Measurements from ENCODE around the gene BAIAP3. TPM values are rescaled to one million over a fixed set of nuclear protein-coding genes. Genes with fewer than 3 reads are reported as not detected.

BAIAP3 gene
- total RNA-seq, 1 donor from 2014 or later: 6.5 TPM

DNA sequence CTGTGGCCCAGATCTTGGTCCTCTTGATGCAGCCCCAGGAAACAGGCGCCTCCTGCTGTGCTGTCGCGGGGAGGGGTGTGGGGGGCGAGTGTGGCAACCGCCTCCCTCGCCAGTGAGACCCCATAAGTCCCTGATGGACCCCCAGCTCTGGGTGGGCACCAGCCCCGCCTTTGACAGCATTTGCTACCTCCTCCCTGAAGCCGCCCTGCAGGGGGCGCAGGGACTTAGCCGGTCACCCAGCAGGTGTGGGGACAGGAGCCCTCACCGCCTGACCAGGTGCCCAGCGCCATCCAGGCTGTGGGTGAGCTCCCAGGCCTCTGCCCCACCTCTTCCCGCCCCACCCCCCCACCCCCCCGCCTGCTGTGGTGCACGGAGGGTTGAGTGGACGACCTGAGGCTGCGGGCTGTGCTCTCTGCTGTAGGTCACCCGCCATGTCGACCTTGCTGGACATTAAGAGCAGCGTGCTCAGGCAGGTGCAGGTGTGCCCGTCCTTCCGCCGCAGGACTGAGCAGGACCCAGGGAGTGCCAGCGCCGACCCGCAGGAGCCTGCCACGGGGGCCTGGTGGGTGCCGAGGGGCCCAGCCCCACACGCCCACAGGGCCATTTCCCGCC is 4.8 kb downstream of the BAIAP3 start:
- no peak overlapping the region for H3K27ac Mint-ChIP-seq (ENCODE audit: unreplicated experiment)
- peaks cover 4% of the 10 kb centered on the region for H3K27me3 Mint-ChIP-seq (ENCODE audit: unreplicated experiment)
- no peaks in the 10 kb centered on the region for H3K36me3 Mint-ChIP-seq (ENCODE audit: low read depth, unreplicated experiment)
- peaks cover 3% of the 10 kb centered on the region for H3K4me1 Mint-ChIP-seq (ENCODE audit: unreplicated experiment)
- TF ChIP-seq, protein P1, sequence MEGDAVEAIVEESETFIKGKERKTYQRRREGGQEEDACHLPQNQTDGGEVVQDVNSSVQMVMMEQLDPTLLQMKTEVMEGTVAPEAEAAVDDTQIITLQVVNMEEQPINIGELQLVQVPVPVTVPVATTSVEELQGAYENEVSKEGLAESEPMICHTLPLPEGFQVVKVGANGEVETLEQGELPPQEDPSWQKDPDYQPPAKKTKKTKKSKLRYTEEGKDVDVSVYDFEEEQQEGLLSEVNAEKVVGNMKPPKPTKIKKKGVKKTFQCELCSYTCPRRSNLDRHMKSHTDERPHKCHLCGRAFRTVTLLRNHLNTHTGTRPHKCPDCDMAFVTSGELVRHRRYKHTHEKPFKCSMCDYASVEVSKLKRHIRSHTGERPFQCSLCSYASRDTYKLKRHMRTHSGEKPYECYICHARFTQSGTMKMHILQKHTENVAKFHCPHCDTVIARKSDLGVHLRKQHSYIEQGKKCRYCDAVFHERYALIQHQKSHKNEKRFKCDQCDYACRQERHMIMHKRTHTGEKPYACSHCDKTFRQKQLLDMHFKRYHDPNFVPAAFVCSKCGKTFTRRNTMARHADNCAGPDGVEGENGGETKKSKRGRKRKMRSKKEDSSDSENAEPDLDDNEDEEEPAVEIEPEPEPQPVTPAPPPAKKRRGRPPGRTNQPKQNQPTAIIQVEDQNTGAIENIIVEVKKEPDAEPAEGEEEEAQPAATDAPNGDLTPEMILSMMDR (IDR thresholded peaks at IDR 0.05; ENCODE audit: unreplicated experiment): no peak
- H3K4me3 Mint-ChIP-seq (ENCODE audit: unreplicated experiment): no peak overlapping the region
- peak; percentile 64 for DNase-seq (ENCODE audit: low spot score)
- no peaks in the 10 kb centered on the region for H3K9me3 Mint-ChIP-seq (ENCODE audit: unreplicated experiment)

DNA sequence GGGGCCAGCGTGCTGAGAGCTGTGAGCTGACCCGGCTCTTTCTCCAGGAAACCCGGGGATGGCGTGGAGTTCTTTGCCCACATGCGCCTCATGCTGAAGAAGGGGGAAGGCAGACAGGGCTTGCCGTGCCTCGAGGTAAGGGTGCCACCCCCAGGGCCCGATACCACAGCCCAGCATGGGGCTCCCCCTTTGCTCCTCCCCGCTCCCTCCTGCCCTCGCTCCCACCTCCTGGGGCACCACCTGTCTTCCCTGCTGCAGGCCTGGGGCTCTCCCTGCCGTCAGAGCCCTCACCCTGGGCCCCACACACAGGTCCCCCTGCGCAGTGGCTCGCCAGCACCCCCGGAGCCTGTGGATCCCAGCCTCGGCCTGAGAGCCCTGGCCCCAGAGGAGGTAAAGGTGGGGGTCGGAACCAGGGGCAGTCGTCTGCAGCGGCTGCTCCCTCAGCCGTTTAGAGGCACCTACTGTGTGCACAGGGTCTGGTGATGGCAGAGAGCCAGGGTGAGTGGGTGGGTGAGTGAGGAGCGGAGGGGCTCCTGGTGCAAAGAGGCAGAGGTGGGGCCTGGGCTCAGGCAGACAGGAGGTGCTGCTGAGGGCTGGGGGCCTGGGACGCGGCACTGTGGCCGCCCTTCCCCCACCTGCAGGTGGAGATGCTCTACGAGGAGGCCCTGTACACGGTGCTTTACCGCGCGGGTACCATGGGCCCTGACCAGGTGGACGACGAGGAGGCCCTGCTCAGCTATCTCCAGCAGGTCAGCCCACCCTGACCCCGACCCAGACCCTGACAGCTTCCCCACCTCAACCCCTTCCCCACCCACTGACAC is 5.6 kb downstream of the BAIAP3 start:
- Mint-ChIP-seq H3K27me3 (ENCODE audit: unreplicated experiment) (peaks cover 6% of the 10 kb centered on the region), H3K9me3 (ENCODE audit: unreplicated experiment) (no peaks in the 10 kb centered on the region), H3K4me1 (ENCODE audit: unreplicated experiment) (peaks cover 6% of the 10 kb centered on the region), H3K4me3 (ENCODE audit: unreplicated experiment) (no peak overlapping the region), H3K36me3 (ENCODE audit: low read depth, unreplicated experiment) (no peaks in the 10 kb centered on the region), H3K27ac (ENCODE audit: unreplicated experiment) (no peak overlapping the region)
- no peak for DNase-seq (ENCODE audit: low spot score)
- TF ChIP-seq, protein P1 (IDR thresholded peaks at IDR 0.05; ENCODE audit: unreplicated experiment): no peak

DNA sequence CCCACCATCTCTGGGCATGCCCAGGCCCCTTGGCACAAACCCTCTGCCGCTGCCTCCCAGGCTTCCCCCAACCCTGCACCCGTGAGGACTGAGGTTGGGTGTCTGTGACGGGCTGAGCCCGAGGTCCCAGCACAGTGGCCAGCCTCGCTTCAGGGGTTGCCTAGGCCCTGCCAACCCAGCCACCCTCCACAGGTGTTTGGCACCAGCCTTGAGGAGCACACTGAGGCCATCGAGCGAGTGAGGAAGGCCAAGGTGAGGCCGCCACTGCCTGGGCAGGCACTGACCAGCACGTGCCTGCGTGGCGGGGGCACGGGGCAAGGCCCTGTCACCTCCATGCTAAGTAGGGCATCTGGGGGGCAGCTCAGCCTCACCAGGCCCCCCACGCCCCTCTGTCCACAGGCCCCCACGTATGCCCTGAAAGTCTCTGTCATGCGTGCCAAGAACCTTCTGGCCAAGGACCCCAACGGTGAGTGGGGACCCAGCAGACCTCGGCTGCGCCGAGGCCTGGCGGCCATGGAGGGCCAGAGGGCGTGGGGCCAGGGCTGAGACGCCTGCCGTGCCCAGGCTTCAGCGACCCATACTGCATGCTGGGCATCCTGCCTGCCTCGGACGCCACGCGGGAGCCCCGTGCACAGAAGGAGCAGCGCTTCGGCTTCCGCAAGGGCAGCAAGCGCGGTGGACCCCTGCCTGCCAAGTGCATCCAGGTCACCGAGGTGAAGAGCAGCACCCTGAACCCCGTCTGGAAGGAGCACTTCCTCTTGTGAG is 7.5 kb downstream of the BAIAP3 start:
- no peak overlapping the region for H3K27ac Mint-ChIP-seq (ENCODE audit: unreplicated experiment)
- H3K27me3 Mint-ChIP-seq (ENCODE audit: unreplicated experiment): peaks cover 8% of the 10 kb centered on the region
- H3K36me3 Mint-ChIP-seq (ENCODE audit: low read depth, unreplicated experiment): no peaks in the 10 kb centered on the region
- DNase-seq (ENCODE audit: low spot score): no peak
- TF ChIP-seq, protein P1 (IDR thresholded peaks at IDR 0.05; ENCODE audit: unreplicated experiment): no peak
- no peaks in the 10 kb centered on the region for H3K9me3 Mint-ChIP-seq (ENCODE audit: unreplicated experiment)
- peak overlapping the region; percentile 51 for H3K4me3 Mint-ChIP-seq (ENCODE audit: unreplicated experiment)
- H3K4me1 Mint-ChIP-seq (ENCODE audit: unreplicated experiment): peaks cover 6% of the 10 kb centered on the region

DNA sequence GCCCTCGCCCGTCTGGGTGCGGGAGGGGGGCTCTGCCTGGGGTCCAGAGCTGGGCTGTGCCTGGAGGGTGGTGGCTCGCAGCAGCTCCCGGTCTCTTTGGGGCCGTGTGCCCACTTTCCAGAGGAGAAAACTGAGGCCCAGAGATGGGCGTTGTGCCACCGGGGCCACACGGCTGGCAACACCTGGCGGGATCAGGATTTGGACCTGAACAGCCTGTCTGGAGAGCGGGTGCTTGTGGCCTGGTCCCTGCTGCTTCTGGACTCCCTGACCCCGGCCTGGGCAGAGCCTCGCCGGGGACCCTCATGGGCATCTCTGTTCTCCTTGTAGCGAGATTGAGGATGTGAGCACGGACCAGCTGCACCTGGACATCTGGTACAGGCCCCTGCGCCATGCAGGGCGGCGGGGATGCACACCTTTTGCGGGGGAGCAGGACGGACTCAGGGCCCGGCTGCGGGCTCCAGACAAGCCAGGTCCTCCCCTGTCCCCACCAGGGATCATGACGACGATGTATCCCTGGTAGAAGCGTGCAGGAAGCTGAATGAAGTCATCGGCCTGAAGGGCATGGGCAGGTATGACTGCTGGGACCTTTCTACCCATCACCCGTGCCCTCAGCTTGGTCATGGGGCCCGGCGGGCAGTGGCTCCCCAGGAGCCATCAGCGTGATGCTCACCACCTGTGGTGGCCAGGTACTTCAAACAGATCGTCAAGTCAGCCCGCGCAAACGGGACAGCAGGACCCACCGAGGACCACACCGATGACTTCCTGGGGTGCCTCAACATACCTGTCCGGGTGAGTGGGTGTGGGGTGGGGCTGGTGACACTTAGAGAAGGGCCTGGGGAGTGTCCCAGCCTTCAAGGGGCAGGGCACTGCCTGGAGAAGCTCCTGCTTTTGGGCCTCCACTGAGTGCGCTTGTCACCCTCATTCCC is 8.3 kb downstream of the BAIAP3 start:
- no peak overlapping the region for H3K27ac Mint-ChIP-seq (ENCODE audit: unreplicated experiment)
- no peak overlapping the region for H3K4me3 Mint-ChIP-seq (ENCODE audit: unreplicated experiment)
- peaks cover 8% of the 10 kb centered on the region for H3K27me3 Mint-ChIP-seq (ENCODE audit: unreplicated experiment)
- H3K9me3 Mint-ChIP-seq (ENCODE audit: unreplicated experiment): no peaks in the 10 kb centered on the region
- no peaks in the 10 kb centered on the region for H3K36me3 Mint-ChIP-seq (ENCODE audit: low read depth, unreplicated experiment)
- H3K4me1 Mint-ChIP-seq (ENCODE audit: unreplicated experiment): peaks cover 6% of the 10 kb centered on the region
- TF ChIP-seq, protein P1 (IDR thresholded peaks at IDR 0.05; ENCODE audit: unreplicated experiment): no peak
- DNase-seq (ENCODE audit: low spot score): no peak
